Stimulated activated CD8-positive, alpha-beta memory T cell treated with anti-CD3 and anti-CD28 coated beads, Interleukin-15, amount 100 ng/mL, for 4 hours (primary cell): Measurements from ENCODE around the gene RANBP1.
A peak's percentile ranks its signal among the peaks of the same experiment; 100 is the strongest.
"Not testable (repeated sequence)": the region's sequence is repeated elsewhere in the genome, so short reads cannot be mapped to it uniquely, and the experiment has no call there.

Source experiments
- DNase-seq, 2 donors: peaks; one replicate each; pipeline ENCODE4 v3.0.0-alpha.2; 2020; ENCODE audit warnings: low read depth in 2 of 2

The RANBP1 gene

GRCh38 chr22:20150381-20151275, 34.7 kb downstream of the RANBP1 start, which contains the start of gene CCDC188:
Gene CCDC188, minus strand, starts transcription at chr22:20151055. Its CDS starts 69 bp downstream, at chr22:20150986.
- DNase-seq = no peak

DNA sequence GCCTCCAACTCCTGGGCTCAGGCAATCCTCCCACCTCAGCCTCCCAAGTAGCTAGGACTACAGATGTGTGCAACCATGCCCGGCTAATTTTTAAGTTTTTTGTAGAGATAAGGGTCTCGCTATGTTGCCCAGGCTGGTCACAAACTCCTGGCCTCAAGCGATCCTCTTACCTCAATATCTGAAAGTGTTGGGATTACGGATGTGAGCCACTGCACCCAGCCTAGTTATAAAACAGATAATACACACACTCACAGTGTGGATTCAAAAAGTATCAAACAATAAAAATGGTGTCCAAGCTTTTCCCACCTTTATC, 35.3 kb downstream of the RANBP1 start:
- no peak for DNase-seq

- DNase-seq = no peak
Observed at GRCh38 chr22:20152464-20152890, 36.6 kb downstream of the RANBP1 start.

DNA sequence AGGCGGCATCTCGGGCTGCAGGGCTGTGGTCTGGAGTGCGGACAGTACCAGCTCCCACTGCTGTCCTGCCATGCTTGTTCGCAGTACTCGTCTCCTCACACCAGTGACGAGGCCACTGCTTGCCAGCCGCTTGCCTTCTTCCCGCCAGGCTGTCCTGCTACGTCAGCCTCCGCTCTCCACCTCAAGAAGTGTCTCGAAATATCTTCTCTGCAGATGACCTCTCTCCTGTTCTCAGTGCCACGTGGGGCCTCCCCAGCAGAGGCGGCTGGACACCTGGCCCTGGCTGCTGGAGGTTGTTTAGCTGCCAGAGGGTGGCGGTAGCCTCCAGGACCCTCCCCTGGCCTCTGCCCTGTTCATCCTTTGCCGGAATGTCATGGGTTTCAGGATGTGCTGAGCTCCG, 38.0 kb downstream of the RANBP1 start:
- no peak for DNase-seq

DNA sequence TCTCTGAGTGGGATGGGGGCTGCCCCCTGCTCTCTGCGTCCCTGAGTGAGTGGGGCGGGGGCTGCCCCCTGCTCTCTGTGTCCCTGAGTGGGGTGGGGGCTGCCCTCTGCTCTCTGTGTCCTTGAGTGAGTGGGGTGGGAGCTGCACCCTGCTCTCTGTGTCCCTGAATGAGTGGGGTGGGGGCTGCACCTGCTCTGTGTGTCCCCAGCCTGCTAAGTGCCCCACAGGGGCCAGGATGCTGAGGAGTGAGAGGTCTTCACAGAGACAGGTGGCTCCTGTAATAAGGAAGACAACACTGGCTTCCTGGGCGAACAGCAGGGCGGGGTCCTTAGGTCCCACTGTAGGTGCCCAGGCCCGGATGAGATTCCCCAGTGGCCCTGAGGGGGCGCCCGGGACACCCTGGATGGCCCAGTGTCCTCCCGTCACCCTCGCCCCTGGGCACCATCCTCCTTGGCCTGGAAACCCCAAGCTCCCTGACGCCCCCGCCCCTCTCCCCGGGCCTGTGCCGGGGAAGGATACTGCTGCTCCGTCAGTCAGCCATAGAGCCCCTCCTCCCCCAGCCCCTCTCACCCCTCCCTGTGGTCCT, 38.8 kb downstream of the RANBP1 start:
- DNase-seq = no peak

- DNase-seq = no peak
Observed at GRCh38 chr22:20155330-20156041, 39.6 kb downstream of the RANBP1 start.

- no peak for DNase-seq
Observed at GRCh38 chr22:20156042-20156389, 40.1 kb downstream of the RANBP1 start.

GRCh38 chr22:20156611-20157429, 40.9 kb downstream of the RANBP1 start:
- DNase-seq = peak; percentile 64 to 72

- no peak for DNase-seq
Observed at GRCh38 chr22:20157430-20158183, 41.7 kb downstream of the RANBP1 start.

DNA sequence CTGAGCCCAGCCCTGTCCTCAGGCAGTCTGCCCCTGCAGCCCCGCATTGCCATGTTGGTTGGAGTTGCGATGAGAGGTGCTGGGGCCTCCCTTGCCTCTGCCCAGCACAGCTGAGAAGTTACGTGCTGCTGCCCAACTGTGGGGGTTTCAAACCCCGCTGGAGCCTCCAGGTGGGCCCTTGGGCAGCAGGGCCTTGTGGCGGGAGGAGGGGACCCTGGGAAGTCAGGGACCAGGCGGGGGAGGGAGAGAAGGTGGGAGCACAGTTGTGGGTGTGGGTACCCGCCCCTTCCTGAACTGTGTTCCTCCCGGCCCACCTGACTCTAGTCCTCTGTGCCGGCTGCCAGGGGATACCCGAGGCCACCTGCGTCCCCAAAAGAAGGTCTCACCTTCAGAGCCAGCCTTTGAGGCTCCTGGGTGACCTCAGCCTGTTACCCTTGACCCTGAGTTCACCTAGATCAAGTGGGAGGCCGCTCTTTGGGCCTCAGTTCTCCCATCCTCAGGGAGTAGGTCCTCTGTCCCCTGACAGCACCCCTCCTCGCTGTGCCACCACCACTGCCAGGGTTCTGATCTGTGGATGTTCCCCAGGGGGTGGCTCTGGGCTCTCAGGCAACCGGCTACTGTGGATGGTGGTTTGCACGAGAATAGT, 42.6 kb downstream of the RANBP1 start:
- DNase-seq = no peak

DNA sequence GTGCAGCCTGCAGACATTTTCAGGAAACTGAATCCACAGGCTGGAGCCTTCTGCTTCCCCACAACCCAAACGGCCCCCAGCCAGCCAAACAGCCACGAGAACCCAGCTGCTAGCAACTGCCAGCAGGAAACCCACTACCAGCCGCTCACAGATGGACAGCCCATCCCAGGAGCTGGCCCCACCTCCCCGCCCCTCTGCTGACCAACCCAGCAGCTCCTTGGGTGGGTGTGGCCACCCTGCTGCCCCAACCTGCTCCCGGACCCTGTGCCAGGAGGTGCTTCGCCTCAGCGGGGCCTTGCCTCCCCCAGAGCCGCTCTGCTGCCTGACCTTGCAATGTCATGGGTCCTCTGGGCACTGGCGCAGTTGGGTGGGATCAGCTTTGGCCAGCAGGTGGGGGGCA, 43.2 kb downstream of the RANBP1 start:
- no peak for DNase-seq

GRCh38 chr22:20159531-20159930, 43.6 kb downstream of the RANBP1 start:
- not testable (repeated sequence) for DNase-seq

DNA sequence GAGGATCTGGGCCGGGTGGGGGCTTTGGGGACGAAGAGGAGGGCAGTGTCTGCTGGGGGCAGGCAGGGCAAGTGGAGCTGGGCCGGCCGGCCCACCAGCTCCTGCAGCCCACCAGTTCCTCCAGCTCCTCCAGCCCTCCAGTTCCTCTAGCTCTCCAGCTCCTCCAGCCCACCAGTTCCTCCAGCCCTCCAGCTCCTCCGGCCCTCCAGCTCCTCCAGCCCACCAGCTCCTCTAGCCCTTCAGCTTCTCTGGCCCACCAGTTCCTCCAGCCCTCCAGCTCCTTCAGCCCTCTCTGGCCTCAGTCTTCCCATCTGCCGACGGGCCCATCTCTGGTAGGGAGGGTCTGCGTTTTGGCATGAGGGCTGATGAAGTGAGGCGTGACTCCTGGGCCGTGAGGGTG, 44.1 kb downstream of the RANBP1 start:
- no peak for DNase-seq

- no peak for DNase-seq
Observed at GRCh38 chr22:20164863-20165262, 49.0 kb downstream of the RANBP1 start.

- no peak for DNase-seq
Observed at GRCh38 chr22:20165421-20165820, 49.5 kb downstream of the RANBP1 start.

GRCh38 chr22:20165913-20166312, 50.0 kb downstream of the RANBP1 start:
- no peak for DNase-seq

DNA sequence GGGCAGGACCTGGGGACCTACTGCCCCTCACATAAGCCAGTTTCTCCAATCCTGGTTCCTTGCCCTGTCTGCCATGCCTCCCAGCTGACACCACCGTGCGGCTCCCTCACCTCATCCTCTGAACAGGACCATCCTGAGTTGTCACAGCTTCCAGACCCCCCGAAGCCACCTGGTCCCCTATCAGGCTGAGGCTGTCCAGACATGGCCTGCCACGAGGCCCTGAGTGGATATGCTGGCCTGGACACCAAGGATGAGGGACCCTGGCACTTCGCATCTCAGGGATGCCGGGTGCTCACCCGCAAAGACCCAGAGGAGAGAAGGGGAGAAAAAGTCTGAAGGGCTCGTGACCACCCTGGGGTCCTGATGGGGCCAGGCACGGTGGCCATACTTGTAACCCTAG, 50.8 kb downstream of the RANBP1 start:
- no peak for DNase-seq

GRCh38 chr22:20167643-20168322, 51.9 kb downstream of the RANBP1 start:
- no peak for DNase-seq

GRCh38 chr22:20169253-20169822, 53.4 kb downstream of the RANBP1 start:
- DNase-seq = no peak

DNA sequence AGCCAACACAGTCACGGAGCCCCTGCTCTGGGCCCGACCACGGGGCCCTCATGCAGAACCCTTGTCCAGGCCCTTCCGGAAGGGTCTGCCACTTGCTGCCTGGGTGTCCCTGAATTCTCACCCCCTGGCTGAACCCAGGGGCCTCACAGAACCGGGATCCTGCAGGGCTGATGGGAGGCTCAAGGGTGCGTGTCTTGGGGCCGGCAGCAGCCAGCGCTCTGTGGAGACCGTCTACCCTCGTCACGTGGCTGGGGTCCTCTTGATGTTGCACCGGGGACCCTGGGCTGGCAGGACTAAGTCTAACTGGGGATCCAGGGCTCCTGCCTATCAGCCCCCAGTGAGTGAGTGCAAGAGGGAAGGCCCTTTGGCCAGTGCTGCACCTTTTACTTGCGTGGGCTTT, 54.3 kb downstream of the RANBP1 start:
- no peak for DNase-seq
